H9 (cell line): ENCODE results near the gene INPP5J. TPM values are rescaled to one million over a fixed set of nuclear protein-coding genes. Genes with fewer than 3 reads are reported as not detected.
A peak's percentile ranks its signal among the peaks of the same experiment; 100 is the strongest.

ENCODE experiments used
- DNase-seq: peaks from one replicate; pipeline ENCODE4 v3.0.0-alpha.2; 2017
- H2AFZ ChIP-seq: one replicate; pipeline ENCODE4 v1.6.1; 2013; ENCODE audit warnings: mild to moderate bottlenecking, low read length, control low read depth, moderate library complexity
- H2AK5ac ChIP-seq: 2 replicates; pipeline ENCODE4 v1.6.1; 2013; ENCODE audit warnings: low read length, control low read depth, mixed read lengths; ENCODE audit not compliant: insufficient read length
- H2BK120ac ChIP-seq: one replicate; pipeline ENCODE4 v1.6.1; 2013; ENCODE audit warnings: low read depth, mild to moderate bottlenecking, low read length, control low read depth, inconsistent platforms; ENCODE audit not compliant: poor library complexity, severe bottlenecking
- H2BK12ac ChIP-seq: 2 replicates; pipeline ENCODE4 v1.6.1; 2013; ENCODE audit warnings: low read length, control low read depth, mixed read lengths, low read depth; ENCODE audit not compliant: insufficient read length
- H2BK15ac ChIP-seq: 2 replicates; pipeline ENCODE4 v1.6.1; 2013; ENCODE audit warnings: low read depth, low read length, control low read depth
- H2BK20ac ChIP-seq: one replicate; pipeline ENCODE4 v1.6.1; 2013; ENCODE audit warnings: low read depth, mild to moderate bottlenecking, low read length, control low read depth, inconsistent platforms; ENCODE audit not compliant: poor library complexity, severe bottlenecking
- H2BK5ac ChIP-seq: 2 replicates; pipeline ENCODE4 v1.6.1; 2013; ENCODE audit warnings: low read length, control low read depth, mixed read lengths; ENCODE audit not compliant: insufficient read length
- H3K14ac ChIP-seq: 2 replicates; pipeline ENCODE4 v1.6.1; 2013; ENCODE audit warnings: low read length, control low read depth; ENCODE audit not compliant: insufficient read depth
- H3K18ac ChIP-seq: 2 replicates; pipeline ENCODE4 v1.6.1; 2013; ENCODE audit warnings: low read depth, mild to moderate bottlenecking, mixed read lengths, low read length, control low read depth; ENCODE audit not compliant: insufficient read length
- H3K23ac ChIP-seq: 2 replicates; pipeline ENCODE4 v1.6.1; 2013; ENCODE audit warnings: low read length, control low read depth, mixed read lengths, low read depth; ENCODE audit not compliant: insufficient read length
- H3K23me2 ChIP-seq: 2 replicates; pipeline ENCODE4 v1.6.1; 2013; ENCODE audit warnings: low read depth, mild to moderate bottlenecking, mixed read lengths, low read length, control low read depth; ENCODE audit not compliant: insufficient read length, poor library complexity, severe bottlenecking
- H3K27ac ChIP-seq: 2 replicates; pipeline ENCODE4 v1.5.1; 2013; ENCODE audit warnings: low read length, control low read depth, mixed read lengths, low read depth; ENCODE audit not compliant: insufficient read length
- H3K27me3 ChIP-seq: 2 replicates; pipeline ENCODE4 v1.6.1; 2013; ENCODE audit warnings: low read length, control low read depth, inconsistent platforms; ENCODE audit not compliant: insufficient read depth
- H3K4ac ChIP-seq: 2 replicates; pipeline ENCODE4 v1.6.1; 2013; ENCODE audit warnings: low read depth, mild to moderate bottlenecking, control low read depth, inconsistent platforms, low read length, moderate library complexity
- H3K4me1 ChIP-seq: 2 replicates; pipeline ENCODE4 v1.6.1; 2013; ENCODE audit warnings: low read length, control low read depth, inconsistent platforms; ENCODE audit not compliant: insufficient read depth
- H3K4me2 ChIP-seq: 2 replicates; pipeline ENCODE4 v1.6.1; 2013; ENCODE audit warnings: low read length, control low read depth, mixed read lengths; ENCODE audit not compliant: insufficient read length, insufficient read depth
- H3K56ac ChIP-seq: 2 replicates; pipeline ENCODE4 v1.6.1; 2013; ENCODE audit warnings: low read depth, mild to moderate bottlenecking, mixed read lengths, low read length, control low read depth; ENCODE audit not compliant: insufficient read length
- H3K79me1 ChIP-seq: 2 replicates; pipeline ENCODE4 v1.6.1; 2013; ENCODE audit warnings: low read depth, mild to moderate bottlenecking, moderate library complexity, low read length, control low read depth, inconsistent platforms; ENCODE audit not compliant: insufficient read depth, poor library complexity, severe bottlenecking
- H3K79me2 ChIP-seq: 2 replicates; pipeline ENCODE4 v1.6.1; 2013; ENCODE audit warnings: low read length, control low read depth, inconsistent platforms; ENCODE audit not compliant: insufficient read depth
- H3K9ac ChIP-seq: 2 replicates; pipeline ENCODE4 v1.6.1; 2013; ENCODE audit warnings: low read length, control low read depth, mixed read lengths; ENCODE audit not compliant: insufficient read length; ENCODE audit errors: extremely low read depth
- H3K9me3 ChIP-seq: one replicate; pipeline ENCODE4 v1.6.1; 2013; ENCODE audit warnings: low read depth, low read length, inconsistent platforms; ENCODE audit not compliant: control insufficient read depth
- H3T11ph ChIP-seq: one replicate; pipeline ENCODE4 v1.6.1; 2013; ENCODE audit warnings: mild to moderate bottlenecking, low read length, control low read depth, inconsistent platforms
- H4K20me1 ChIP-seq: one replicate; pipeline ENCODE4 v1.6.1; 2013; ENCODE audit not compliant: control insufficient read depth, insufficient read length, insufficient read depth
- H4K5ac ChIP-seq: 2 replicates; pipeline ENCODE4 v1.6.1; 2013; ENCODE audit warnings: low read depth, mild to moderate bottlenecking, mixed read lengths, low read length, control low read depth; ENCODE audit not compliant: insufficient read length
- H4K8ac ChIP-seq: replicated peaks from 2 replicates; pipeline ENCODE4 v1.6.1; 2013; ENCODE audit warnings: low read length, control low read depth, mixed read lengths, low read depth; ENCODE audit not compliant: insufficient read length
- H4K91ac ChIP-seq: 2 replicates; pipeline ENCODE4 v1.6.1; 2013; ENCODE audit warnings: low read depth, mild to moderate bottlenecking, moderate library complexity, mixed read lengths, low read length, control low read depth; ENCODE audit not compliant: insufficient read length
- H3K27ac Mint-ChIP-seq, 3 experiments: 2 replicates in 2 of 3; 3 replicates in 1 of 3; pipeline ENCODE4 v1.8.0; 2020 to 2021; ENCODE audit warnings: mixed read lengths in 3 of 3, mild to moderate bottlenecking in 1 of 3, moderate library complexity in 1 of 3
- H3K27me3 Mint-ChIP-seq: 2 replicates; pipeline ENCODE4 v1.8.0; 2021; ENCODE audit warnings: low read depth, mild to moderate bottlenecking, moderate library complexity, mixed read lengths
- H3K36me3 Mint-ChIP-seq, 3 experiments: 2 replicates in 2 of 3; 3 replicates in 1 of 3; pipeline ENCODE4 v1.8.0; 2020 to 2021; ENCODE audit warnings: low read depth in 3 of 3, mixed read lengths in 3 of 3; ENCODE audit not compliant: insufficient read depth in 1 of 3
- H3K4me1 Mint-ChIP-seq, 2 experiments: 2 replicates each; pipeline ENCODE4 v1.8.0; 2020; ENCODE audit warnings: mixed read lengths in 2 of 2
- H3K4me3 Mint-ChIP-seq, 2 experiments: 2 replicates in 1 of 2; 3 replicates in 1 of 2; pipeline ENCODE4 v1.8.0; 2020 to 2021; ENCODE audit warnings: mild to moderate bottlenecking in 2 of 2, mixed read lengths in 2 of 2, moderate library complexity in 1 of 2
- H3K9me3 Mint-ChIP-seq, 2 experiments: 2 replicates in 1 of 2; 3 replicates in 1 of 2; pipeline ENCODE4 v1.8.0; 2020; ENCODE audit warnings: mild to moderate bottlenecking in 2 of 2, mixed read lengths in 2 of 2, moderate library complexity in 1 of 2
- CTCF ChIP-seq: fragments of 200-600 bp; sonication (generic); conservative IDR thresholded peaks from 3 replicates; pipeline ENCODE4 v1.8.0; 2021; ENCODE audit warnings: antibody characterized with exemption, mild to moderate bottlenecking
- WGBS: extraction: QIAGEN DNeasy Blood & Tissue Kit; methylation state at CpG from one replicate; pipeline ENCODE4 v1.1.7; 2013; ENCODE audit warnings: missing lambda C conversion rate, low lambda C conversion rate, mixed read lengths; ENCODE audit not compliant: insufficient read length; ENCODE audit errors: extremely low coverage; 5-methylcytosine and 5-hydroxymethylcytosine counted together
- total RNA-seq: library from RNA; stranded (reverse); gene quantifications from 2 replicates; pipeline ENCODE4 v1.2.1, GENCODE V29; 2021

INPP5J gene
- total RNA-seq, 1 experiment from 2014 or later = 4.9 TPM

DNA sequence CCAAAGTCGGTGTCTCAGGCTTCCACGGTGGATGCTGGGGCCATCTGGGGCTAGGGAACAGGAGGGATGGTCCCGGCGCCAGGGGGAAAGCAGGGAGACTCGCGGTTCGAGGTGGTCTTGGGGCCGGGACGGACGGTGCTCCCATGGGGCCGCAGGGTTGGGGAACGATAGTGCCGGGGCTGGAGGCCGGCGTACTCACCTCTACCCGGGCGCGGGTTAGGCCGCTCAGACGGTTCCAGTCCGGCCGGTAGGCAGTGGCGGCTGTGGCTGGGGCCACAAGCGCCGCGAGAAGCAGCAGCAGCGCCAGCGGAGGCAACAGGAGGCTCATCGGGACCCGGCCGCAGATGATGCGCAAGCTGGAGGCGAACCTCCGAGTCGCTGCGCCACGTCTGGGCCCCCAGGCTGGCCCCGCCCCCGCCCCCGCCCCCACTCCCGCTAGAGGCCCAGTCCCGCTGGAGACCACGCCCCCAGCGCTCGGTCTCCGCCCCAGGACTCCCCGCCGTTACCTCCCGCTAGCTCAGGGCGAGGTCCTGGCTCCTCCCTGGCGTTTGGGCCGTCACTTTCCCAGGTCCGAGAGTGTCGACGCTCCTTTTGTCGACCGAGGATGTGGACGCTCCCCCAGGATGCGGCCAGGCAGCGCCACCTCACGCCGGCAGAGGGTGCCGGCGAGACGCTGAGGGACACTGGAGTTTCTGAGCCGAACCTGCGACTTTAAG is 15.4 kb upstream of the INPP5J start, which contains the start of gene SELENOM:
SELENOM (minus strand) TSS at position 391 of the 716 bp plus-strand sequence; CDS start at position 328, 63 bp downstream.
- Histone ChIP-seq H3K27me3 (peaks cover 12% of the 10 kb centered on the region; the same call in 1 of the 2 replicates), H3K56ac (no peak within 1 kb of the TSS), H2BK15ac (no peak within 1 kb of the TSS), H3K23me2 (peaks cover 8% of the 10 kb centered on the region), H3K4ac (no peak within 1 kb of the TSS), H3K27ac (no peak within 1 kb of the TSS), H3K4me2 (peak within 1 kb of the TSS; percentile 70), H3K18ac (peak within 1 kb of the TSS; percentile 45), H3K9me3 (no peaks in the 10 kb centered on the region), H2BK12ac (no peak within 1 kb of the TSS), H4K8ac (no peak within 1 kb of the TSS), H3K9ac (peak within 1 kb of the TSS; percentile 34), H3T11ph (no peak within 1 kb of the TSS), H3K4me1 (no peaks in the 10 kb centered on the region), H3K14ac (peak within 1 kb of the TSS; percentile 21; the same call in 1 of the 2 replicates), H4K20me1 (no peaks in the 10 kb centered on the region), H2AK5ac (no peak within 1 kb of the TSS), H2BK5ac (no peak within 1 kb of the TSS), H4K91ac (no peak within 1 kb of the TSS), H2BK120ac (no peak within 1 kb of the TSS), H3K79me1 (no peaks in the 10 kb centered on the region), H2BK20ac (no peak within 1 kb of the TSS), H3K79me2 (no peaks in the 10 kb centered on the region), H2AFZ (peak within 1 kb of the TSS; percentile 56), H4K5ac (no peak within 1 kb of the TSS), H3K23ac (no peak within 1 kb of the TSS)
- TF ChIP-seq CTCF = peak; percentile 91
- peak; percentile 97 for DNase-seq
- Mint-ChIP-seq H3K27me3 (peaks cover 27% of the 10 kb centered on the region), H3K36me3 (no peaks in the 10 kb centered on the region; a peak in 1 of 7 replicates), H3K4me1 (peaks cover 12 to 25% of the 10 kb centered on the region in 2 experiments), H3K9me3 (0 out of 5 replicates have a peak, but pooled peaks cover 0 to 2% of the 10 kb centered on the region in 2 experiments), H3K4me3 (peak within 1 kb of the TSS; percentile 68 to 92), H3K27ac (peak within 1 kb of the TSS; percentile 15 to 92 (median 65); a peak in 6 of 7 replicates)
- no CpG with 5 or more reads among the region's 67 CpGs for WGBS
